Erythroblast (primary cell): ENCODE results near the gene CCZ1B.
"Not testable (repeated sequence)": the region's sequence is repeated elsewhere in the genome, so short reads cannot be mapped to it uniquely, and the experiment has no call there.

Experiments used
- DNase-seq, 2 experiments: peaks; one replicate each; lab custom pipeline; 2025; lab: John Stamatoyannopoulos, UW

CCZ1B gene

DNA sequence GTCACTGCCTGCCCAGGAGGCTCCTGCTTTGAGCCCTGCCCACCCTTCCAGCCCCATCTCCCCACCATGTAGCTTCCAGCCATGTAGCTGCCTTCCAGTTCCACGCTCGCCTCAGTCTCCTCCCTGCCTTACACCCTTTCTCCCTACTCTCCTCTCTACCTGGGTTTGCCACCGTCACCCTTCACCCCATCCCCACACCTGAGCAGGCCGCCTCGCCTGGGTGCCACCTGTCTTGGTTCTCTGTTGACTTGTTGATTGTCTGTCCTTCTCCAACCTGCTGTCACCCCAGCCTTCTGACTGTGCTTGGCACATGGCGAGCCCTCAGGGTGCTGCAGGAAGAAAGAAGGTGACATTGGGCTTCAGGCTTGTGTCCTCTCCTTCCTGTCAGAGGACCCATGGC lies 75.9 kb downstream of the CCZ1B start:
- DNase-seq = not testable (repeated sequence)

DNA sequence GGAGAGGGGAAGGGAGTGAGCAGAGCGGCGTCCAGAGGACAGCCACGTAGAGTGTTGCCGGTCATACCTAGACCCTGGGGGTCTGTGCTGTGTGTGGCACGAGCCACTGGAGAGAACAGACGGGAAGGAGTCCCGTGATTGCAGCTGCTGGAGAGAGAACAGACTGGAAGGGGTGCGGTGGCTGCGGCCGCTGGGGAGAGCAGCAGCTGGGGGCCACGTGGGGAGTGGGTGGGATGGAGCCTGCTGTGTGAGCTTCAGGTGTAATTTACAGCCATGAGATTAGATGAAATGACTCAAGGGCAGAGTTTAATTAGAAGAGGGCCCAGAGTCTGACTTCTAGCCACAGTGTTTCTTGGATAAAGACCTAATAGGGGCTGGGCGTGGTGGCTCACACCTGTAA lies 76.7 kb downstream of the CCZ1B start:
- not testable (repeated sequence) for DNase-seq
